HUES64 (cell line): Measurements from ENCODE around the gene CEP112.

ENCODE experiments used
- H3K27ac ChIP-seq: 2 replicates; pipeline ENCODE4 v1.7.0; 2013; ENCODE audit warnings: low read depth, low read length, inconsistent platforms
- H3K27me3 ChIP-seq: 2 replicates; pipeline ENCODE4 v1.6.1; 2013; ENCODE audit warnings: mild to moderate bottlenecking, low read length; ENCODE audit not compliant: insufficient read depth
- H3K36me3 ChIP-seq: 2 replicates; pipeline ENCODE4 v1.6.1; 2013; ENCODE audit warnings: mild to moderate bottlenecking, low read length; ENCODE audit not compliant: insufficient read depth
- H3K4me1 ChIP-seq: 2 replicates; pipeline ENCODE4 v1.6.1; 2013; ENCODE audit warnings: mild to moderate bottlenecking, low read length, moderate library complexity; ENCODE audit not compliant: insufficient read depth
- H3K4me3 ChIP-seq: 2 replicates; pipeline ENCODE4 v1.5.1; 2013; ENCODE audit warnings: mild to moderate bottlenecking, low read length, moderate library complexity
- H3K9ac ChIP-seq: 2 replicates; pipeline ENCODE4 v1.6.1; 2013; ENCODE audit warnings: mild to moderate bottlenecking, low read depth, low read length
- H3K9me3 ChIP-seq: 2 replicates; pipeline ENCODE4 v1.6.1; 2013; ENCODE audit warnings: low read depth, low read length; ENCODE audit not compliant: insufficient read depth
- WGBS: fragments of 150-250, 120-280 bp; methylation state at CpG from one replicate; pipeline ENCODE4 v1.1.7; 2013; ENCODE audit warnings: missing lambda C conversion rate; 5-methylcytosine and 5-hydroxymethylcytosine counted together

CEP112 gene

GRCh38 chr17:65730711-65731169 lies 461.2 kb downstream of the CEP112 start:
- no peak overlapping the region for H3K27ac ChIP-seq
- 93% methylated on average over 3 of the region's 3 CpGs for WGBS
- no peaks in the 10 kb centered on the region for H3K4me1 ChIP-seq
- no peak overlapping the region for H3K9ac ChIP-seq
- H3K9me3 ChIP-seq, result no peaks in the 10 kb centered on the region
- H3K27me3 ChIP-seq, result no peaks in the 10 kb centered on the region
- H3K36me3 ChIP-seq, result no peaks in the 10 kb centered on the region
- H3K4me3 ChIP-seq, result no peak overlapping the region

DNA sequence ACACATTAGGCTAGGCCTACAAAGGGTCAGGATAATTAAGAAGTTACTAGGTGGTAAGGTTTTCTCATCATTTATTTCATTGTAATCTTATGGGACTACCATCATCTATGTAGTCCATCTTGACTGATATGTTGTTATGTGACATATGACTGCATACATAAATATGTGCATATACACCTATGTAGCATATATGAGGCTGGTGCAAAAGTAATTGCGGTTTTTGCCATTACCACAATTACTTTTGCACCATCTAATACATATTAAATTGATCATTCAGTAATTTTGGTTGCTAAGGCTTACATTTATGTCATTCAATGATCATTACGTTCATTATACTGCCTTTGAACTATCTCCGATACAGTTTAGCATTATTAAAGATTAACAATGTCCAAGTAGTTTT lies 462.7 kb downstream of the CEP112 start:
- H3K4me1 ChIP-seq, result no peaks in the 10 kb centered on the region
- H3K9ac ChIP-seq, result no peak overlapping the region
- H3K27ac ChIP-seq, result no peak overlapping the region
- no peak overlapping the region for H3K4me3 ChIP-seq
- H3K27me3 ChIP-seq, result no peaks in the 10 kb centered on the region
- no peaks in the 10 kb centered on the region for H3K9me3 ChIP-seq
- H3K36me3 ChIP-seq, result no peaks in the 10 kb centered on the region
- no CpG with 5 or more reads among the region's 3 CpGs for WGBS

DNA sequence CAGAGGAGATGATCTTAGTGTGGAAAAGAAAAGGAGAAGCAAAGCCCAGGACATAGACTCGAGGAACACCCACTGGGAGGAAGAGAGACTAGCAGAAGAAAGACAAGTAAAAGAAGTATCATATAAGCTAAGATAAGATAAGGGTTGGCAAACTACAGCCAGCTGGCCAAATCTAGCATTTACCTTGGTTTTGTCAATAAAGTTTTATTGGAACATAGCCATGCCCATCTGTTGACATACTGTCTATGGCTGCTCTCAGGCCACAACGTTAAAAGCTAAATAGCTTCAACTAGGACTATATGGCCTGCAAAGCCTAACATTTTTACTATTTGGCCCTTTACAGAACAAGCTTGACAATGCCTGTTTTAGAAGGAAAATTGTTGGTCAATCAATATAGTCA lies 464.1 kb downstream of the CEP112 start:
- no peak overlapping the region for H3K27ac ChIP-seq
- no peak overlapping the region for H3K9ac ChIP-seq
- no peaks in the 10 kb centered on the region for H3K9me3 ChIP-seq
- no peaks in the 10 kb centered on the region for H3K4me1 ChIP-seq
- H3K27me3 ChIP-seq, result no peaks in the 10 kb centered on the region
- H3K36me3 ChIP-seq, result no peaks in the 10 kb centered on the region
- 92% methylated on average over 2 of the region's 2 CpGs for WGBS
- no peak overlapping the region for H3K4me3 ChIP-seq

DNA sequence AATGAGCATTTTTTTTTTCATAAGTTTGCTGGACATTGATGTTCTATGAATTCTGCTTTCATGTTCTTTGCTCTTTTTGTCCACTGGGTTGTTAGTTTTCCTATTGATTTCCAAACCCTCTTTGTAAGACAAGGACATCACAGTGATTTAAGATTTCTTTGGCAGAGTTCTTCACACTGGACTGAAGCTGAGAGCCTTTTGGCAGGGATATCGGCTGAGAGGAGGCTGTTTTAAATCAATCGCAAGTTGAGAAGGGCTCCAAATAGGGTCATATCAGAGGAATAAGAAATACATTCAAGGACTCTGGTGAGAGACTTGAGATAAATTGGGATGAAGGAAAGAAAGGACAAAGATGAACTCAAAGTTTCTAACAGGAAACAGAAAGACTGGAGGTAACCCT lies 464.7 kb downstream of the CEP112 start:
- H3K27ac ChIP-seq, result no peak overlapping the region
- no peak overlapping the region for H3K4me3 ChIP-seq
- H3K9me3 ChIP-seq, result no peaks in the 10 kb centered on the region
- no peak overlapping the region for H3K9ac ChIP-seq
- no peaks in the 10 kb centered on the region for H3K27me3 ChIP-seq
- H3K36me3 ChIP-seq, result no peaks in the 10 kb centered on the region
- no peaks in the 10 kb centered on the region for H3K4me1 ChIP-seq
- WGBS, result 94% methylated on average over 2 of the region's 2 CpGs

- Histone ChIP-seq H3K4me1 (no peaks in the 10 kb centered on the region), H3K27me3 (no peaks in the 10 kb centered on the region), H3K27ac (no peak overlapping the region), H3K9me3 (no peaks in the 10 kb centered on the region), H3K36me3 (no peaks in the 10 kb centered on the region), H3K4me3 (no peak overlapping the region), H3K9ac (no peak overlapping the region)
- 90% methylated on average over 5 of the region's 5 CpGs for WGBS
These were observed 468.3 kb downstream of the CEP112 start for GRCh38 chr17:65723431-65724151.

GRCh38 chr17:65718601-65719000 lies 473.3 kb downstream of the CEP112 start:
- H3K4me3 ChIP-seq, result no peak overlapping the region
- H3K4me1 ChIP-seq, result no peaks in the 10 kb centered on the region
- H3K36me3 ChIP-seq, result no peaks in the 10 kb centered on the region
- H3K9ac ChIP-seq, result no peak overlapping the region
- no peak overlapping the region for H3K27ac ChIP-seq
- H3K27me3 ChIP-seq, result no peaks in the 10 kb centered on the region
- no peaks in the 10 kb centered on the region for H3K9me3 ChIP-seq
- WGBS, result 85% methylated on average over 2 of the region's 3 CpGs

- no peak overlapping the region for H3K9ac ChIP-seq
- no peak overlapping the region for H3K4me3 ChIP-seq
- H3K27ac ChIP-seq, result no peak overlapping the region
- no peaks in the 10 kb centered on the region for H3K36me3 ChIP-seq
- H3K9me3 ChIP-seq, result no peaks in the 10 kb centered on the region
- no peaks in the 10 kb centered on the region for H3K27me3 ChIP-seq
- WGBS, result 97% methylated on average over 9 of the region's 9 CpGs
- peaks cover 9% of the 10 kb centered on the region for H3K4me1 ChIP-seq
These were observed 479.3 kb downstream of the CEP112 start for GRCh38 chr17:65712383-65713267.

DNA sequence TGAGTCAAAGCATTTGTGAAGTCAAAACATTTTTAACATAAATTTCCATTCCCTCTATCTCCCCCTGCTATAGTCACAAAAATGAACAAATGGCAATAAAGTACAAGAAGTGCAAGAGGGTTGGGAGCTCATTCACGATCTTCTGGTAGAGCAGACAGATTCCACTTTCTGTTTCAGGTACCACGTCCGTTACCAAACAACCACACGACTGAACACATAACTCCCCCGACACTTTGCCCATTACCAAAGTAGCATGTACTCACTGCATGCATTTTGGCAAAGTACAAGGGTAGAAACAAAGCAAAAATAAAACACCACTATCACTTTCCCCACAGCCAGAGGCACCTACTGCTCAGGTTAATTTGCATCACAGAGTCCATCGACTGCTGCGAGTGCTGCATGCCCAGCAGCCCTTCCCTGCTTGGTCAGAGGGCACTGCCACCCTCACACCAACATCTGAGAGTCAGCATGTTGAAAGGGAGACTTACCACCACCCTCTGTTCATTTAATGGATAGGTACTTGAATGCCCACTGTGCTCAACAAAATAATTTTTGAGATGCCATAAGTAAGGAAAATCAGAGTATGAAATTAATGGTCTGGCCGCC lies 480.2 kb downstream of the CEP112 start:
- Histone ChIP-seq H3K27ac (no peak overlapping the region), H3K4me3 (no peak overlapping the region), H3K36me3 (no peaks in the 10 kb centered on the region), H3K27me3 (no peaks in the 10 kb centered on the region), H3K9ac (no peak overlapping the region), H3K4me1 (peaks cover 9% of the 10 kb centered on the region), H3K9me3 (no peaks in the 10 kb centered on the region)
- WGBS, result 62% methylated on average over 8 of the region's 8 CpGs

- Histone ChIP-seq H3K27me3 (no peaks in the 10 kb centered on the region), H3K27ac (no peak overlapping the region), H3K9ac (no peak overlapping the region), H3K9me3 (no peaks in the 10 kb centered on the region), H3K4me1 (peaks cover 16% of the 10 kb centered on the region), H3K4me3 (no peak overlapping the region), H3K36me3 (no peaks in the 10 kb centered on the region)
- 83% methylated on average over 1 of the region's 2 CpGs for WGBS
These were observed 484.2 kb downstream of the CEP112 start for GRCh38 chr17:65707780-65708179.

GRCh38 chr17:65704731-65705130 lies 487.2 kb downstream of the CEP112 start:
- H3K4me3 ChIP-seq, result no peak overlapping the region
- H3K27ac ChIP-seq, result no peak overlapping the region
- H3K27me3 ChIP-seq, result no peaks in the 10 kb centered on the region
- no peaks in the 10 kb centered on the region for H3K36me3 ChIP-seq
- no peaks in the 10 kb centered on the region for H3K9me3 ChIP-seq
- H3K4me1 ChIP-seq, result 0 out of 2 replicates have a peak, but pooled peaks cover 6% of the 10 kb centered on the region
- 87% methylated on average over 5 of the region's 5 CpGs for WGBS
- H3K9ac ChIP-seq, result no peak overlapping the region

GRCh38 chr17:65703891-65704290 lies 488.0 kb downstream of the CEP112 start:
- no peaks in the 10 kb centered on the region for H3K27me3 ChIP-seq
- H3K4me1 ChIP-seq, result peaks cover 12% of the 10 kb centered on the region
- H3K9me3 ChIP-seq, result no peaks in the 10 kb centered on the region
- H3K36me3 ChIP-seq, result no peaks in the 10 kb centered on the region
- no peak overlapping the region for H3K9ac ChIP-seq
- no peak overlapping the region for H3K27ac ChIP-seq
- WGBS, result 94% methylated on average over 9 of the region's 9 CpGs
- no peak overlapping the region for H3K4me3 ChIP-seq
